IMR-90 (cell line): Measurements from ENCODE around the gene CD68. TPM values are rescaled to one million over a fixed set of nuclear protein-coding genes. Genes with fewer than 3 reads are reported as not detected.

ENCODE experiments used
- ATAC-seq: fragments of 200-7000 bp; cut with Tn5 transposase; 2 replicates; pipeline ENCODE4 v1.9.1; 2020; ENCODE audit warnings: low read depth, mild to moderate bottlenecking, moderate library complexity
- BruUV-seq: library from RNA; stranded (reverse); fragments of 400-500 nt; replicated peaks from 2 replicates; lab custom pipeline; 2021; lab: Mats Ljungman, UMichigan
- CTCF ChIA-PET: fragments of 300-600 bp; formaldehyde crosslinking; extraction: SDS; loops from one replicate; lab custom pipeline; 2021; ENCODE audit warnings: antibody characterized with exemption; lab: Yijun Ruan, JAX
- POLR2A ChIA-PET: fragments of 300-600 bp; sonication (Branson Sonifier 250); formaldehyde crosslinking; loops from one replicate; lab custom pipeline; 2022; ENCODE audit warnings: antibody characterized with exemption; ENCODE audit not compliant: unreplicated experiment; lab: Charles Lee
- DNase-seq: peaks from one replicate; pipeline ENCODE4 v3.0.0; 2013
- H2AFZ ChIP-seq: replicated peaks from 2 replicates; pipeline ENCODE3; 2013; ENCODE audit warnings: low read length, mild to moderate bottlenecking; ENCODE audit not compliant: poor library complexity
- H2AK5ac ChIP-seq: 2 replicates; pipeline ENCODE4 v1.6.1; 2013; ENCODE audit warnings: low read depth, low read length, inconsistent platforms
- H2AK9ac ChIP-seq: replicated peaks from 2 replicates; pipeline ENCODE3; 2013; ENCODE audit warnings: mild to moderate bottlenecking, low read depth, low read length, moderate library complexity; ENCODE audit not compliant: poor library complexity
- H2BK120ac ChIP-seq: 2 replicates; pipeline ENCODE4 v1.6.1; 2013; ENCODE audit warnings: low read depth, low read length, inconsistent platforms
- H2BK15ac ChIP-seq: 3 replicates; pipeline ENCODE4 v1.6.1; 2013; ENCODE audit warnings: low read depth, low read length, inconsistent platforms
- H2BK20ac ChIP-seq: 2 replicates; pipeline ENCODE4 v1.6.1; 2013; ENCODE audit warnings: low read depth, mild to moderate bottlenecking, inconsistent platforms, low read length, moderate library complexity
- H2BK5ac ChIP-seq: 2 replicates; pipeline ENCODE4 v1.6.1; 2013; ENCODE audit warnings: mild to moderate bottlenecking, low read depth, low read length, inconsistent platforms; ENCODE audit not compliant: poor library complexity, severe bottlenecking
- H3K14ac ChIP-seq: replicated peaks from 2 replicates; pipeline ENCODE4 v1.6.1; 2013; ENCODE audit warnings: low read depth, low read length, inconsistent platforms
- H3K18ac ChIP-seq: 2 replicates; pipeline ENCODE4 v1.6.1; 2013; ENCODE audit warnings: low read depth, low read length, control low read depth
- H3K23ac ChIP-seq: 2 replicates; pipeline ENCODE4 v1.6.1; 2013; ENCODE audit warnings: low read depth, low read length, inconsistent platforms
- H3K27ac ChIP-seq: 2 replicates; pipeline ENCODE4 v1.5.1; 2013; ENCODE audit warnings: mild to moderate bottlenecking, control low read depth, low read length; ENCODE audit not compliant: insufficient read depth
- H3K27me3 ChIP-seq: 2 replicates; pipeline ENCODE4 v1.6.1; 2013; ENCODE audit warnings: low read length; ENCODE audit not compliant: control insufficient read depth, insufficient read depth
- H3K36me3 ChIP-seq: 2 replicates; pipeline ENCODE4 v1.6.1; 2013; ENCODE audit warnings: low read length, mixed read lengths; ENCODE audit not compliant: control insufficient read depth, insufficient read depth
- H3K4ac ChIP-seq: 2 replicates; pipeline ENCODE4 v1.6.1; 2013; ENCODE audit warnings: low read depth, low read length, inconsistent platforms
- H3K4me1 ChIP-seq: 2 replicates; pipeline ENCODE4 v1.6.1; 2013; ENCODE audit warnings: low read length, mixed read lengths; ENCODE audit not compliant: control insufficient read depth, insufficient read depth
- H3K4me2 ChIP-seq: 2 replicates; pipeline ENCODE4 v1.6.1; 2013; ENCODE audit warnings: low read depth, mild to moderate bottlenecking, control low read depth, low read length, moderate library complexity
- H3K4me3 ChIP-seq: 2 replicates; pipeline ENCODE4 v1.5.1; 2013; ENCODE audit warnings: low read depth, mild to moderate bottlenecking, control low read depth, low read length, moderate library complexity; ENCODE audit not compliant: insufficient read depth
- H3K56ac ChIP-seq: 2 replicates; pipeline ENCODE4 v1.6.1; 2013; ENCODE audit warnings: low read length, inconsistent platforms; ENCODE audit not compliant: insufficient read depth; ENCODE audit errors: extremely low read depth
- H3K79me1 ChIP-seq, 2 experiments: 2 replicates each; pipeline ENCODE4 v1.6.1; 2013; ENCODE audit warnings: low read length in 2 of 2, inconsistent platforms in 1 of 2, low read depth in 1 of 2
- H3K9ac ChIP-seq: 2 replicates; pipeline ENCODE4 v1.6.1; 2013; ENCODE audit warnings: low read depth, low read length, control low read depth
- H3K9me1 ChIP-seq: 2 replicates; pipeline ENCODE4 v1.6.1; 2013; ENCODE audit warnings: low read length, inconsistent platforms; ENCODE audit not compliant: insufficient read depth
- H3K9me3 ChIP-seq: 2 replicates; pipeline ENCODE4 v1.6.1; 2013; ENCODE audit warnings: low read length; ENCODE audit not compliant: control insufficient read depth, insufficient read depth
- H4K20me1 ChIP-seq: 2 replicates; pipeline ENCODE4 v1.6.1; 2013; ENCODE audit warnings: low read length, inconsistent platforms; ENCODE audit not compliant: insufficient read depth
- H4K5ac ChIP-seq: 2 replicates; pipeline ENCODE4 v1.6.1; 2013; ENCODE audit warnings: mild to moderate bottlenecking, low read depth, low read length, control low read depth
- H4K8ac ChIP-seq, 2 experiments: 2 replicates each; pipeline ENCODE4 v1.6.1; 2013; ENCODE audit warnings: low read depth in 2 of 2, low read length in 2 of 2, control low read depth in 1 of 2, inconsistent platforms in 1 of 2
- H4K91ac ChIP-seq: 2 replicates; pipeline ENCODE4 v1.6.1; 2013; ENCODE audit warnings: low read depth, low read length, inconsistent platforms; ENCODE audit not compliant: insufficient read depth
- RFX5 ChIP-seq: IDR thresholded peaks from 2 replicates; pipeline ENCODE4 v1.8.0; 2012; ENCODE audit warnings: low read depth, mild to moderate bottlenecking, low read length, moderate library complexity
- WGBS, 2 experiments: methylation state at CpG; one replicate each; pipeline versions ENCODE4 v1.1.5 to v1.1.7; 2013; ENCODE audit warnings: missing lambda C conversion rate in 2 of 2; ENCODE audit not compliant: insufficient read length in 1 of 2; ENCODE audit errors: extremely low coverage in 2 of 2; 5-methylcytosine and 5-hydroxymethylcytosine counted together
- dilution Hi-C: fragments of 300-500 bp; cut with HindIII; formaldehyde crosslinking; loops from one replicate; pipeline ENCODE4 v1.14.3; 2018; ENCODE audit warnings: low sequenced_read_pairs; ENCODE audit not compliant: unreplicated experiment
- in situ Hi-C: fragments of 300-500 bp; cut with MboI; formaldehyde crosslinking; loops from 3 replicates; pipeline ENCODE4 v1.14.3; 2019; ENCODE audit warnings: low sequenced_read_pairs, inconsistent platforms, mixed read lengths
- intact Hi-C: fragments of 100-400 bp; cut with micrococcal nuclease; formaldehyde crosslinking; loops from 2 replicates; pipeline ENCODE4 v1.10.0; 2022
- polyA plus RNA-seq, 3 experiments: library from polyadenylated mRNA; depleted of rRNA; stranded (reverse); fragments of >200 nt; gene quantifications; 2 replicates each; pipeline ENCODE4 v1.2.3, GENCODE V29; 2012; ENCODE audit warnings: low replicate concordance in 1 of 3
- total RNA-seq: library from RNA; depleted of rRNA; stranded (reverse); fragments of >200 nt; gene quantifications from 2 replicates; pipeline ENCODE4 v1.2.3, GENCODE V29; 2012

Gene CD68
- total and polyA plus RNA-seq, 2 of the 4 experiments (the other 2 are of a cell fraction): 16.0 to 43.1 TPM

- H3K4me3 ChIP-seq: no peak overlapping the region
- dilution Hi-C loops (no loop called here), in situ Hi-C loops (no loop called here), intact Hi-C loops (no loop called here)
- H2BK120ac ChIP-seq: no peak overlapping the region
- BruUV-seq: no TSS peak
- no peak overlapping the region for H3K4ac ChIP-seq
- CTCF ChIA-PET: interaction anchor here (0.6 to 2.2 kb wide), 3 partner anchors 13 to 67 kb away, joined by 4 to 9 read pairs (median 5); no protein-coding TSS in a partner anchor
- 78% methylated on average over 5 of the region's 7 CpGs; no CpG with 5 or more reads in 1 of the 2 experiments for WGBS, 2 experiments
- peaks cover 70% of the 10 kb centered on the region for H4K20me1 ChIP-seq
- POLR2A ChIA-PET: interaction anchor here (0.6 to 1.2 kb wide), 3 partner anchors 8 to 55 kb away, joined by 3 to 14 read pairs (median 4); partner anchors contain the start of gene MPDU1
- DNase-seq: no peak
- H3K56ac ChIP-seq: no peak overlapping the region
- no peak for ATAC-seq
- no peak overlapping the region for H2AK9ac ChIP-seq
- H3K27ac ChIP-seq: no peak overlapping the region
- H3K14ac ChIP-seq: no peak overlapping the region
- no peak overlapping the region for H2AFZ ChIP-seq
- H3K18ac ChIP-seq: no peak overlapping the region
- H2BK15ac ChIP-seq: no peak overlapping the region
- peaks cover 59% of the 10 kb centered on the region for H3K36me3 ChIP-seq
- no peak overlapping the region for H2BK5ac ChIP-seq
- no peak overlapping the region for H3K4me2 ChIP-seq
- peaks cover 20% of the 10 kb centered on the region for H3K4me1 ChIP-seq
- H3K9ac ChIP-seq: no peak overlapping the region
- no peak for TF ChIP-seq RFX5
- no peak overlapping the region for H4K5ac ChIP-seq
- H3K9me3 ChIP-seq: no peaks in the 10 kb centered on the region
- peaks cover 21% of the 10 kb centered on the region for H3K9me1 ChIP-seq
- no peak overlapping the region for H4K8ac ChIP-seq
- no peaks in the 10 kb centered on the region for H3K27me3 ChIP-seq
- no peak overlapping the region for H3K23ac ChIP-seq
- no peak overlapping the region for H2BK20ac ChIP-seq
- H4K91ac ChIP-seq: no peak overlapping the region
- no peak overlapping the region for H2AK5ac ChIP-seq
- H3K79me1 ChIP-seq: peaks cover 12 to 74% of the 10 kb centered on the region in 2 experiments
Observed at GRCh38 chr17:7575959-7576358, 3.5 kb upstream of the CD68 start.
